Stimulated activated CD8-positive, alpha-beta memory T cell treated with anti-CD3 and anti-CD28 coated beads, Interleukin-4, amount 100 ng/mL, for 4 hours (primary cell): ENCODE results near the gene COPG2.
"Not testable (repeated sequence)": the region's sequence is repeated elsewhere in the genome, so short reads cannot be mapped to it uniquely, and the experiment has no call there.

Source experiments
- DNase-seq, 2 donors: peaks; one replicate each; pipeline ENCODE4 v3.0.0-alpha.2; 2020; ENCODE audit warnings: low read depth in 2 of 2, low spot score in 1 of 2

The COPG2 gene

GRCh38 chr7:130668258-130669084 is at the start of gene COPG2:
Gene COPG2 (minus strand): TSS chr7:130668748. CDS start chr7:130668668, 80 bp downstream.
- DNase-seq = peak; percentile 33 to 48

DNA sequence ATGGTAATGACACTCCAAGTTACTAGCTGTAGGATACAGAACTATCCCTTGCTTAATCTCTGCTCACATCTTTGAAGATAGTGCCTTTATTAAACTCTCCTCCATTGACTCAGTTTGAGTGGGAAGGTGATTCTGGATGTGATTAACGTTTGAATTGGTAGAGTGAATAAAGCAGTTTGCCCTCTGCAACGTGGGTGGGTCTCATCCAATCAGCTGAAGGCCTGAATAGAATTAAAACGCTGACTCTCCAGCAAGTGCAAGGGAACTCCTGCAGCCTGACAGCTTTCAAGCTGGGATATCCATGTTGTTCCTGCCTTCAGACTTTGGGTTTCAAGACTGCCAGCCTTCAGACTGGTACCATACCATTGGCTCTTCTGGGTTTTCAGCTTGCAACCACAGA is 43.9 kb upstream of the COPG2 start:
- no peak for DNase-seq

DNA sequence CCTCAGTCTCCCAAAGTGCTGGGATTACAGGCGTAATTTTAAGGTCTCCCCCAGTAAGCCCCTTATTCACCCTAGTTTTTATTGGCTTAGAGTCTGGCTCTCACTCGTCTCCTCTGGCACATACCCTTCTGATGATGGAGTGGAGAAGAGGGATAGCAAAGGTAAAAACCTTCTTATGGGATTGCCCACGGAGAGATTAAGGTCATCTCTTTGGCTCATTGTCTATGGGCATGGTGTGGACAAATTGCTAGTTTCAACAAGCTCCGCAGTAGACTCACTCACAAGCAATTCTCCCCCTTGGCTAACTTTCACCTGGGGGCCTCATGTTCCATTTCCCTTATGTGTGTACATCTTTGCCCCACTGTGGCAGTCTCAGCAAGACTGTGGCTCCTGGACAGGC is 40.2 kb upstream of the COPG2 start:
- no peak for DNase-seq

DNA sequence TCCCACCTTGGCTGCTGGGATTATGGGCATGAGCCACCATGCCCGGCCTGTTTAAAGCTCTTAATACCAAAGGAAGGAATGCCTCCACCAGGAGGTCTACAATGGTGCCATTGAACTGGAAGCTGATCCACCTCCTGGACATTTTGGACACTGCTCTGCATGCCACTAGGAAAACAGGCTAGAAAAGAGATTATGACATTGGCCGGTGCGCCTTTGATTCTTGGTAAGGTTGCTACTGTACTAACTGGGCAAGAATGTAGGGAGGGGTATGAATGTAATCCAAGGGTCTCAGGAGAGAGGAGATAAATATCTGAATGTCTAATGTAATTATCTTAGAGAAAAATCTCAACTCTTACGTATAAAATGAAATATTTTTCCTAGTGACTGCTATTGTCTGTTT is 39.5 kb upstream of the COPG2 start:
- no peak for DNase-seq

GRCh38 chr7:130703851-130704250 is 35.3 kb upstream of the COPG2 start:
- DNase-seq = no peak

GRCh38 chr7:130701650-130702049 is 33.1 kb upstream of the COPG2 start:
- no peak for DNase-seq

DNA sequence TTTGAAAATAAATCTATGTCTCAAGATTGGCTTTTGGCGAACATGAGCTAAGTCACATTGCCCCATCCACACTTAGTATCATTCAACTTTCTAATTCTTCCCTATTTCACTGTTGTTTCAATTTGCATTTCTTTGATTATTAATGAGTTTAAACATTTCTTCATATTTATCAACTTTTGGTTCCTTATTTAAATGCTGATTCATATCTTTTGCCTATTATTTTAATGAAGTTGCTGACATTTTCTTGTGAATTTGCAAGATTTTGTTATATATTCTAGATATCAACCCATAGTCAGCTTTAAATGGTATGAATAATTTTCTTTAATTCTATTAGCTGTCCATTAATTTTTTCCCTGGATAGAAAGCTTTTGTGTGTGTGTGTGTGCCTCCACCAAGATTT is 32.2 kb upstream of the COPG2 start:
- DNase-seq = no peak

GRCh38 chr7:130699686-130700085 is 31.1 kb upstream of the COPG2 start:
- DNase-seq = no peak

- no peak for DNase-seq
Observed at GRCh38 chr7:130697820-130698219, 29.3 kb upstream of the COPG2 start.

GRCh38 chr7:130695840-130696239 is 27.3 kb upstream of the COPG2 start:
- no peak for DNase-seq

DNA sequence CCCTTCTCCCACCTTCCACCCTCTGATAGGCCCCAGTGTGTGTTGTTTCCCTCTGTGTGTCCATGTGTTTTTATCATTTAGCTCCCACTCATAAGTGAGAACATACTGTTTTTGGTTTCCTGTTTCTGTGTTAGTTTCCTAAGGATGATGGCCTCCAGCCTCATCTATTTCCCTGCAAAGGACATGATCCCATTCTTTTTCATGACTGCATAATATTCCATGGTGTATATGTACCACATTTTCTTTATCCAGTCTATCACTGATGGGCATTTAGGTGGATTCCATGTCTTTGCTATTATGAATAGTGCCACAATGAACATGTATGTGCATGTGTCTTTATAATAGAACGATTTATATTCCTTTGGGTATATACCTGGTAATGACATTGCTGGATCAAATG is 23.8 kb upstream of the COPG2 start:
- not testable (repeated sequence) for DNase-seq

GRCh38 chr7:130689683-130690082 is 21.1 kb upstream of the COPG2 start:
- DNase-seq = no peak

DNA sequence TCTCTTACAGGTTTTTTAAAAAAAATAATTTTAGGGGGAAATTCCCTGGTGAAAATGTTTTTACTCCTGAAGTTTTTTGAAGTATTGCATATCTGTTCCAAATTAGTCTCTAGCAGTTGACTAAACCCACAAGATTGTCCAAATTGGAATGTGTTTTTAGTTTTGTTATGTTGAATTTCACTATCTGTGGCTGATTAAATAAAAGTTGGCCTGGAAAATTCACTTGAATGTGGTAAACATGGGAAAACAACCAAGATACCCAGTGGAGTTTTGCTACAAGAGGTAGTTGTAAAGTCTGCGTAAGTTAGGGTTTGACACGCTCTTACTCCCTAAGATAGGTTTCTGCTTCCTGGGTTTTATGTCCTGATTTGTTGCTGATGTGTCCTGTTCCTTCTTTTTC is 14.5 kb upstream of the COPG2 start:
- no peak for DNase-seq

GRCh38 chr7:130674456-130674855 is 5.9 kb upstream of the COPG2 start:
- DNase-seq = no peak

DNA sequence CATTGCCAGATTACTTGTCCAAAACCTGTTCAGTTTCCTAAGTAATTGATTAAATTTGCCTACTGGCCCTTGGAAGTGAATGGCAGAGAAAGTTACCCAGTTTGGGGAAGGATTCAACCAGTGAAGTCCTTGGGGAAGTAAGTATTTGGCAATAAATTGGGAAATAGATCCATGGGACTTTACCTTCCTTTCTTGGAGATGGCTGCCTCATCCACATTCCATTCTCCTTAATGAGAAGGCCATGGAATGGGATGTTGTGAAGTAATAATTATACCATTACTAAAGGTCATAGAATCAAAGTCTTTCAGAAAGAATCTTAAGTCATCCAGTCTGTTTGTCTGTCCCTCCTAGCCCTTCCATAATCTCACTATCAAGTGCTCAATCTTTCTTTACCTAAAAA is 4.5 kb upstream of the COPG2 start:
- no peak for DNase-seq

- no peak for DNase-seq
Observed at GRCh38 chr7:130672146-130672545, 3.6 kb upstream of the COPG2 start.

DNA sequence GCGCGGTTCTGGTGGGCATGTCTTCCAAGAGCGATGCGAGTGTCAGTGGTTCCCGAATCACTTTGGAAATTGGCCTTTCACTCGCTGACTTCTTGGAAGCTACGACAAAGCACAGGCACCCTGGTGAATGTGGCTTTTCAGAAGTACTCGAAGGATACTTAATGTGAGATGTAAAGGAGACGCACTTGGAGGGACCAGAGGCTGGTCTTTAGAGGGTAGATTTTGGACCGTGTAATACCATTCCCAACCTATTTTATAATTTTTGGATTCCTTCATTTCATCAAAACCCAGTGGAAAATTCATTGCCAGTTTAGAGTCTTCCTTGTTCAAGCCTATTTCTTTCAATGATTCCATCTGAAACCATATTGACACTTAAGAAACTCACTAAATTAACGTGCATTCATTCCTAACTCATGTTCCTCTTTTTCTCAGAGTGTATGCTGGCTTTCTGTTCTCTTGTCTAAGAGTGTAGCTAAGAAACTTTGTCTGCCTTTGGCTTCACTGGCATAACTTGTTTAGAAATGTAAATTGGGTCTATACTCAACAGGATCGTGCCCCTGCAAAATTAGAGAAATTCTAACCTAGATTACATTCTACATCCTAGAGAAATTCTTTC is 645 bp upstream of the COPG2 start:
- no peak for DNase-seq

DNA sequence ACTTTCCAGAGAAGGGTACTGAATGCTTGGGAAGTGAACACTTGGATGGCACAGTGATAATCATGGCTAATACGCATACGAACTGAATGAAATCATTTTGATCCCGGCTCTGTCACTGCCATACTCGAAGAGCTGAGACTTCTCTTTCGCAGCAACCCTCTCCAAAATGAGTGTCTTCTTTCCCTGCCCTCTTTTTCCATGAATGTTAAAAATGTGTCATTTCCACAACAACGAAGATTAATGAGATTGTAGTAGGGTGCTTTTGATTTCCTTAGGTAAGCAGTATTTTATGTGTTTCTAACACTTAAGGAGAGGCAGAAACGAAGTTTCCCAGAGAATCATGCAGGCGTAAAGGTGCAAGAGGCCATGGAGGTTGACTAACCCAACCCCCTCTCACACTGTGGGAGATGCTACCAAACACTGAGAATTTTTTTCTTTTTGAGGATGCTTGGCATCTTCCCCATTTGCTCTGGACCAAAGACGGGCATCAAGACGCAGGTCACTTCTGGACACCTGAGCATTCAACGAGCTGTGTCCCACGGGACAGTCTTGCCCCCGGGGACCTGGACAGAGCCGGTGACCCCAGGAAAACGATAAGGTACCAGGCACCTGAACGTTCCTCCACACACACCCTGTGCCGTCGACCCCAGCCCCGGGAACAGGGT is 823 bp downstream of the COPG2 start:
- no peak for DNase-seq

- DNase-seq = no peak
Observed at GRCh38 chr7:130662426-130662825, 6.1 kb downstream of the COPG2 start.

DNA sequence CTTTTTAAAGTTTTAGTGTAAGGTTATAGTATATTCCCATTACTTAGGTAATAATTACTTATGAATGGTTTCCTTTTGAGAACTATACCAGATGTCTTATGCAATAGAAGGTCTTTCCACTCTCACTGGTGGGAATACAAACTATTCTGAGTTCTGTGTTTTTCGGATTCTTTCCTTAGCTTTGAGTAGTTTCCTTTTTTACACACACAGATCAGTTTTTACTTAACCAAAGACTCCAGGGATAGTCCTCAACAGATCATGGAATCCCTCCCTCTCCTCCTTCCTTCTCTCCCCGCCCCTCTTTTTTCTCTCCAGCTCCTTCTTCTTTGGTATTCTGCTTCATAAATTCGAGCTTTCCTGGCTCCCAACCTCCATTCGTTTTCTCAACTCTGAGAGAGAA is 13.3 kb downstream of the COPG2 start:
- no peak for DNase-seq

GRCh38 chr7:130654850-130655249 is 13.7 kb downstream of the COPG2 start:
- DNase-seq = no peak

DNA sequence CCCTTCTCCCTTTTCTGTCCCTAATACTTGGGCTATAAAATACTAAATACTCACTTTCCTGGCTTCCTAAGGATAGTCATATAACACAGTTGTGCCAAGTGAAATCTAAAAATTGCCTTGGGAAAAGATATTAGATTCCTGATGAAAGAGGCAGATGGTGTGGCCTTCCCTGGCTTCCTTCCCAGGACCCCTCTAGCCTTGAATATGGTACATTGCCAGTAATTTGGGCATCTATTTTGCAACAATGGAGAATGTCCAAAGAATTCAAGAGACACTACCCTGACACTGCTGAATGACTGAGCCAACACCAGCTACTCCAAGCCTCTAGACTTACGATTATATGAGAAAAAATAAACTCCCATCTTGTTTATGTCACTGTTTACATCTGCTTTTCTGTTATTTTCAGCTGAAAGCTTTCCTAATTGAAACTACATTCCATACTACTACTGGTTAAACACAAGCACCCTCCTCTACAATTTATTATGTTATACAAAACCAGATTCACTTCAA is 17.9 kb downstream of the COPG2 start:
- DNase-seq = no peak
